Right renal cortex interstitium (tissue), 3 donors: ENCODE data around the gene MACO1. TPM values are rescaled to one million over a fixed set of nuclear protein-coding genes. Genes with fewer than 3 reads are reported as not detected.
"Not testable (repeated sequence)": the region's sequence is repeated elsewhere in the genome, so short reads cannot be mapped to it uniquely, and the experiment has no call there.

Experiments
- DNase-seq, 3 donors: peaks; one replicate each; pipeline ENCODE4 v3.0.0-alpha.2; 2013; ENCODE audit warnings: low read depth in 3 of 3, low spot score in 2 of 3
- polyA plus RNA-seq, 3 donors: library from polyadenylated mRNA; unstranded; fragments of 120-200 nt; gene quantifications; one replicate each; pipeline ENCODE4 v1.2.1, GENCODE V29; 2013; ENCODE audit not compliant: insufficient read length in 3 of 3

The MACO1 gene
- polyA plus RNA-seq, 3 donors, result 27.5 to 31.0 (median 29.7) TPM

DNA sequence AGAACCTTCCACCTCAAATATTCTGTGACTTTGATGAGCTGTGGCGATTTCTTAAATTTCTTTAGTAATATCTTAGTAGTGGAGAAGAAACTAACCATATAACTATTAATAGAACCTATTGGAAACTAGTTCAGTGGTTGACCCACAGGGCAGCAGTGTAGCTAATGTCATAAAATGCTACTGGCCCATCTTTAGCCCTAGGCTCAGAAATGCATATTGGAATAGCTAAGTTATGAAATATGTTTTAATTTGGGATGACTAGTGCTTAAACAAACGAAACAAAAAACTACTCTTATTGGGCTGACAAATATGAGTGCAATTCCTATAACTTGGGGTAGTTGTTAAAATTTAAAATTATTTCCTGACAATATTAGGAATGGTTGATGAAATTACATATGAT, 20.2 kb downstream of the MACO1 start:
- DNase-seq, result no peak

DNA sequence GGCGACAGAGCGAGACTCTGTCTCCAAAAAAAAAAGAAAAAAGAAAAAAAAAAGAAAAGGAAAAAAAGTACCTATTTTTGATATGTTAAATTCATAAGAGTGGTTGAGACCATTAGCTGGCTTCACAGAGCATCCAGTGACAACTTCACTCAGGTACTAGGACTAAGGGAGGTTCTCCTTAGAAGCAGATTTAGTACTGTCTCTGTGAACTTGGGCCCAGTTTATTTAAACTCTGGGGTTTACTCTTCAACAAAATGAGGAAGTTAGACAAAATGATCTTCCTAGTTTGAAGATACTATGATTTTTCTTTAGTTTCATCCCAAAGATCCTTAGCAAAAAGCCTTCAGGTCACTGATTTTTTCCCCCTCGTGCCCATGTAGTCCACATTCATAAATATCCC, 21.2 kb downstream of the MACO1 start:
- DNase-seq, result no peak

DNA sequence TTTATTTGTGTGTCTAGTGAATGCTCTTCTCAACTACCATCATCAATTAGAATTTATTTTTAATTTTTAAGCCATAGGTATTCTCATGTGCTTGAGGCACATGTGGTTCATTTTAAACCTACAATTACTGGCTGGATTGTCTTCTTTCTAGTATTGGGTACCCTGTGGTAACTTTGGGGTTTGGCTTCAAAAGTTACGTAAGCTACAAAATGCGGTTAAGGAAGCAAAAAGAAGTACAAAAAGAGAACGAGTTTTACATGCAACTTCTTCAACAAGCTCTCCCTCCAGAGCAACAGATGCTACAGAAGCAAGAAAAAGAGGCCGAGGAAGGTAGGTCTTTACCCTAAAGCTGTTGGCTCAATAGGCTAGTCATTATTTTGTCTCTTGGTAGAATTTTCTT, 25.8 kb downstream of the MACO1 start:
- no peak for DNase-seq

DNA sequence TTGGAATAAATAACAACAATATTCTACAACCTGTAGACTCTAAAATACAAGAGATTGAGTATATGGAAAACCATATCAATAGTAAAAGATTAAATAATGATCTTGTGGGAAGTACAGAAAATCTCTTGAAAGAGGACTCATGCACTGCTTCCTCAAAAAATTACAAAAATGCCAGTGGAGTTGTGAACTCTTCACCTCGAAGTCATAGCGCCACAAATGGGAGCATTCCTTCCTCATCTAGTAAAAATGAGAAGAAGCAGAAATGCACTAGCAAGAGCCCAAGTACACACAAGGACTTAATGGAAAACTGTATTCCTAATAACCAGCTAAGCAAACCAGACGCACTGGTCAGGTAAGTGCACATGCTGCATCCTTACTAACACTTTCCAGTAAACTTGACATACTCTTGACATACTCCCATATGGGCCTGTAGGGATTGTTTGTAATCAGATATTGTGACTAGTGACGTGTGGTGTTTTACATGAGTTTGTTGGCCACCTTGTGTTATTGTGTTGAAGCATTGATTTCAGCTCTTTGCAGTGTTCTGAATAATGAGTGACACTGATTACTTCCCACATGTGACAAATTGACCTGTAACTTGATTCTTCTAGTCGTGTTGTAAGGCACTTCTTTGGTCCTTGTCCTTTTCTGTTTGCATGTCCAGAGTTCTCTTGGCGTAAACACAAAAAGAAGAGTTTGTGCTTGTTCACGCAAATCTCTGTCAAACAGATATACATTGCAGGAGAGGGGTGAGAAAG, 28.0 kb downstream of the MACO1 start:
- no peak for DNase-seq

DNA sequence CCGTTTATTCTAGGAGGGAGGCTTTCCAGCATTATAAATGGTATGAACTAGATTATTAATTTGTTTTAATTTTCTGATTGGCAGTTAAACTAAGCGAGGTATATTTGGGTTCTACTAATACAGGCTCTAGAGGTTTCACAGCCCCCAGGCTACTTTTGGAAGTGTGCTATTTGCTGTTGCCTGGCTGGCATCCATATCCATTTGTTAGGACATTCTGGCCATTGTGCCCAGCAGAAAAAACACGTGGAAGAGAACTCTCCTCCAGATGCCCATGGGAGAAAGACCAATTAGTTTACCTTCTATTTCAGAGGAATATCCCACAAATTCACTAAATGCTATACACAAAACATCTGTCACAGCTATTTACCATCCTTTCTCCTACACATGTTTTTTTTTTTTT, 29.3 kb downstream of the MACO1 start:
- DNase-seq, result no peak

DNA sequence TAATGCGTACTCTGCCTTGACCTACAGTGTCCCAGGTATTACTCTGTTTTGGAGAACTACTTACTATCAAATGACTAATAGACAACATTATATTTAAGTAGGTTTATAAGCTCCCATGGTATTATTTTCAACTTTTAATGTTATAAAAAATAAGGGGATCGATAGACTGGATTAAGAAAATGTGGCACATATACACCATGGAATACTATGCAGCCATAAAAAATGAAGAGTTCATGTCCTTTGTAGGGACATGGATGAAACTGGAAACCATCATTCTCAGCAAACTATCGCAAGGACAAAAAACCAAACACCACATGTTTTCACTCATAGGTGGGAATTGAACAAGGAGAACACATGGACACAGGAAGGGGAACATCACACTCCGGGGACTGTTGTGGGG, 30.1 kb downstream of the MACO1 start:
- DNase-seq, result not testable (repeated sequence)

DNA sequence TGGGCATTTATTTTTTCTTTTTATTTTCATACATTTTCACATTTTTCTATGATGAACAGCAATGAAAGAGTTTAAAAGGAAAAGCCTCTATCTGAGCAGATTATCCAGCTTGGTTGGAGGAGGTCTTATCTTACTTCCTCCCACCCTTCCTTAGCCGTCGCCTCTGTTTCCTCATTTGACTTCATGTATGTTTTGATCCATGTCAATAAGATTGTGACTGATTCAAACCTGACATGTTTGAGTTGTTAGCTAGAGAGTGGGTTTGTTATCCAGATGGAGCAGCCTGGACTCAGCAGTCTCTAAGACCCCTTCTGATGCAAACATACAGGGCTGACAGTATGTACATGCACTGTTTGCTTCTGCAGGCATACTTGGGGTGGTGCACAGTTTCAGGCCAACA, 31.2 kb downstream of the MACO1 start:
- DNase-seq, result no peak

DNA sequence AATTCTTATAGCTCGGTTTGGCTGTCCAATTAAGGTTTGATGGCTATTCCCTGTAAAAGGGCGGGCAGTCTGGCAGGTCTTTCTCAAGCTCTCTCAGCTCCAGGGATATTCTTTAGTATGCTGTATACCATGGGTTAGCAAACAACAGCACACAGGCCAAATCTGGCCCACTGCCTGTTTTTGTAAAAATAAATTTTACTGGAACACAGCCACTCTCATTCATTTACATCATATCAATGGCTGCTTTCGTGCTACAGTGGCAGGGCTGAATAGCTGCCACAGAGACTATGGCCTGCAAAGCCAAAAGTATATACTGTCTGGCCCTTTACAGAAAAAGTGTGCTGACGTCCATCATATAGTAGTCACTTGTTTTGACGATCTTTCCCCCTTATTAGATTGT, 32.0 kb downstream of the MACO1 start:
- DNase-seq, result no peak

DNA sequence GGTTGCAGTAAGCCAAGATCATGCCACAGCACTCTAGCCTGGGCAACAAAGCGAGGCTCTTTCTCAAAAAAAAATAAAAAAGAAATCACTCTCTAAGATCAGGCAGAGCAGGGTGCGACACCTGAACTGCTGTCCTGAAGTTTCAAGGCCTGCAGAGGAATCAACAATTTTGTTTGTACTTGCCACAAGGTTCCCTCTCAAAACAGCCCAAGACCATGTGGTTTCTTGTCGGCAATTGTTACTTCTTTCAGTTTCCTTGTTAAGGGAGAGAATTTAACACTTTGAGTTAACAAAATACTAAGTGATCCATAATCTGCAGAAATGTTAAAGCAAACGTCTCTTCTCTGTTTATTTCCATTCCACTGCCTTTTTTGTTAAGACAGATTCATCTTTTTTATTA, 36.5 kb downstream of the MACO1 start:
- DNase-seq, result no peak

DNA sequence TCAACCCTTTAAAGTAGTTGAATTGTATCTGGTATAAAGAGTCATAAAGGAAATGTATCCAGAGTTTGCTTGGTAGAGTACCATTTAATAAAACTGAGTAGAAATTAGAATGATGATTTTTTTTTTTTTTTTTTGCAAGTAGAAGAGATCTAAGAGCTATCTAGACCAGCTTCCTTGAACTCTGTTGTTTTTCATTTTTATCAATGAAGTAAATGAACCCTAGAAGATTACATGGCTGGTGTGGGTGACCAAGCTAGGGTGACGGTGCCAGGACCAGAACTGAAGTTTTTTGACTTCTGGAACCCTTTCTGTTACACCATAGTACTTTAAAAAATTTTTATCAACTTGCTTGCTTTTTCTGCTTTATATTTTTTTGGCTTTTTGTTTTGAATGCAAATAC, 36.9 kb downstream of the MACO1 start:
- DNase-seq, result no peak

DNA sequence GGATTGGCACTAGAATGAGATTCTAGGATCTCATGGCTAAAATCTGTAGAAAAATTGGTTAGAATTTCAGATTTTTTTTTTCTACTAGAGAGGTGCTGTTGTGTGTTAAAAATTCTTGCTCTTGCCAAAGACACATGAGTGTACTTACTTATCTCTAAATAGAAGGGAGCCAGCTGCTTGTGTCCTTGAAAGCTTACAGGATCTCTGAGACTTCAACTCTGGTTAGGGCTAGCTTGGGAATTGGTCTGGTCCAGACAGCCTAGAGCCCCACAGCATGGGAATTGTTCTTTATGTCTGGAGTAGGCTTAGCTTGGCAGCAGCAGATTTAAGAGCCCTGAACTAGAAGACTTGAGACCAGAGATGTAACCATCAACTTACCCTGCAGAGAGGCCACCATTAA, 37.3 kb downstream of the MACO1 start:
- DNase-seq, result no peak

DNA sequence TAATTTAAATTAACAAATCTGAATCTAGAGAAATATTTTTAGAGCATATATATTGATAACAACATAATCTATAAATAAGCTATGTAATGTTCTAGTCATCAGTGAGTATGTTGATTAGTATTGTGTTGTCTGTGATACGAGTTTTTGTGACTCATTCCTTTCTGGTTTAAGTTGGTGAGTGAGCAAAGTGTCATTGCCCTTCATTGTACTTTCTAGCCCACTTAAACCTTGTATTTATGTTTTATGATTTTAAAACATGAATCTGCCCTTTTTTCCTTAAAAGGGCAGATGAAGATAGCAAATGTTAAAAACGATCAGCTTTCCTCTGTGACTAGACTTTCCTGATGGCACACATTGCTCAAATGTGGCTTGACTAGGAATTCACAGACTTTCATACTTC, 38.5 kb downstream of the MACO1 start:
- no peak for DNase-seq

DNA sequence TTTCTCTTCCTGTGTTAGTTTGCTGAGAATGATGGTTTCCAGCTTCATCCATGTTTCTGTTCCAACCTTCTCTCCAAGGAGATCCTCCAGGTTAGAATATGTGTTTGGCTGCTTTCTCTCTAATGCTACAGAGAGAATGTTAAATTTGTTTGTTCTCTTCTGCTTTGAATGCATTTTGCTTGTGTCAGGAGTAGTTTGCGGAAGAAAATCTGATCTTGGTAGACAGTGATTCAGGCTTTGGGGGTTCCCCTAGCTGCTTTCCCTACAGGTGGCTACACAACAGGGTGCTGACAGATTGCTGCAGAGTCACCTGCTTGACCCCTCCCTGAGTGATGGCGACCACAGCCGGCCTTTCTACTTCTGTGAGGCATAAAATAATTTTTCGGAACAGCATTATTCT, 41.8 kb downstream of the MACO1 start:
- DNase-seq, result no peak

DNA sequence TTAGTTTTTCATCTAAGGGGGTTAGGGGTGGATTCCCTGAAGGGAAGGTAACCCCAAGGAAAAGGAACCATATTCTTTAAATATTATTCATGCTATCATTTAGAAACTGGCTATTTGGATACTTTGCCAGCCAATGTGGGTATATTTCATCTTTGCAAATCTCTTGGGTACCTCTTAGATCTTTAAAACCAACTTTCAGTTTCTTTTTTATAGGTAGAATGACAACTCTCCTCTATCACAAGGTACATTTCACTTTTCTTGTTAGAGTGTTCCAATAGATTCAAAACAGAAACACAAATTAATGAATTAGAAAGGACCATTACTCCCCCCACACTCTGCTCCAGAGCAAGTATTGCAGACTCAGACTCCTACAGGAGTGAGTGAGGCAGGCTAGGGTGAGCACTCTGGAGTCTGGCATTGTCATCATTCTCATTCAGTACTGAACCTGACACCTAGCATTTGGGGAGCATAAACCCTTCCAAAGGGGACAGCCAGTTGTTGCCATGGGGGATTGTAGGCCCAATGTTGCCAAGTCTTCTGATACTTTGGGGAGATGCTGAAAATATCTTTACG, 43.0 kb downstream of the MACO1 start:
- no peak for DNase-seq

DNA sequence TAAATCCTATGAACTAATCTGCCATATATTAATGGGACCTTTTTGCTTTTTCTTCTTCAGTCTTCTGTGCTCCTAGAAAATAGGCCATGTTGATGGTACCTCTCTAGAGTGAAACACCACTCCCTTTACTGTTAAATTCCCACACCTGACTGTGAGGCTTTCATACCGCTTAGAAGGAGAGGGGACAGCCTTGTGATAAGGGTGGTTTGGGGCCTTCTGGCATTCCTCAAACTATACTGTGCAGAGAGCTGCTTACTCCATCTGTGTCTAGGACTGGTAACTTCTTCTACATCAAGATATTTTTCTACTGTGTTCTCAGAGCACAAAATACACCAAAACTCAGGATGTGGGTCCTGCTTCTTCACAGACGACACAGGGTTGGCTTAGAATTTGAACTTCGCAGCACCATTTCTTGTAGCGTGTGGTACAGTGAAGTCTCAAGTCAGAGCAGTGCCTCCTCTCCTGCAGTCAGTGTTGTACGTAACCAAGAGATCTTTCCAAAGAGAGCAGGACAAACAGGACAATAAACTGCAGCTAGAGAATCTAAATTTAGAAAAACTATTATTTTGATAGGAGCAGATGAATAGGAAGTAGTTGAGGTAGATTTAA, 43.8 kb downstream of the MACO1 start:
- DNase-seq, result no peak

DNA sequence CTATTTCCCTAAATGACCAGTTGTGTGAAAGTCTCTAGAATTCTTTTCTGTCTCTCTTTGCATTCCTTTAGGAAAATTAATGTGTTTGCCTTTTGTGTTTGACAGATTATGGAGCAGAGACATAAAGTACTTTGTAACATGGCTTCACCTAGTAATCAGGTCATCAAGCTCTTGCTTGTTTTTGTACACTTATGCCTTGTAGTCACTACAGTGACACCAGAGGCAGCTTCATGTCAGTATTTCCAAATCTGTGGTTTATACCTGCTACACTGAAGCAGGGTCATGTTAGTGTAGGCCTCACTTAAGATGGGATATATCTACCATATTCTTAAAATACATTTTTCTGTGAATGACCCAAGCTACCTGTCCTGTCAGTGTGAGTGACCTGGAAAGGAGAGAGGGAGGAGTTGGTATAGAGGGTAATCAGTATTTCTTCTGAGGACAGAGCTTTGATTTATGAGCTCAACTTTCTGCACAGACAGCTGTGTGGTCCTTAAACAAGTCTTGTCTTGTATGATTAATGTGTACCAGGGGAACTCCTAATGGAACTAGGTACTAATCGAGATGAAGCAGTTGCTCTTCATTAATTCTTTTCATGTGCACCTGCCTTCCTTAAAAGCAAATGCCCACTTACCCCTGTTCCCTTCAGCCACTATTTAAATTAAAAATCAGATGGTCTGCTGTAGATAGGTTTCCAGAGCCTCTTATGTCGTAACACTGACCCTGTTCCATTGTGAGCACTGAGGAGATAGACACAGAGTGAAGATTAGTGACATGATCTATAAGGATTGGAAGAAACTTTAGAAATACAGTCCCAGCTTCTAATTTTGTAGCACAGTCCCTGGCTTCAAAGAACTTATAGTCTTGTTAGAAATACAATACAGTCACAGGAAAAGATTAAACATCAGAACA, 45.7 kb downstream of the MACO1 start:
- DNase-seq, result no peak

DNA sequence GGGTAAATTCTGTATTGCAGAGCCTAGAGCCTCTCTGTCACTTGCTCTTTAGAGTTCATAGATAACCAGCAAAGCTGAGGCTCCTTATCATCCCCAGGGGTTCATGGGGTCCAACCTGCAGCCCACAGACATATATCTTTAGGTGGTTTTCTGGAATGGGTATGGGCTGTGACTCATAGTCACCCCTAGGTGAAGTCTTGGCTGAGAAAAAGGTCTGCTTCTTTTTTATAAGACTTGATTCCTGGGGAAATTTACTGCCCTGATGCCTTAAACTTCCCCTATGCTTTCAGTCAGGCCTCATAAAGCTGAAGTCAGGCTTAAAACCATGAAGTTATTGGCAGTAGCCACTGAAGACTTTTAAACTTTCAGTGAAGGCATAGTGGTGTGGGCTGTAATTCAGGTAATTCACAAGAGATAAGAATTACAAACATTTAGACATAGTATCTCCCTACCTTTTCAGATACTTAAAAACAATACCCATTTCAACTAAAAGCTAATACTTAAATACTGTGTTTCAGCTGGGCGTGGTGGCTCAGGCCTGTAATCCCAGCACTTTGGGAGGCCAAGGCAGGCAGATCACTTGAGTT, 46.8 kb downstream of the MACO1 start:
- DNase-seq, result peak in 1 of 3 donors; percentile 21

DNA sequence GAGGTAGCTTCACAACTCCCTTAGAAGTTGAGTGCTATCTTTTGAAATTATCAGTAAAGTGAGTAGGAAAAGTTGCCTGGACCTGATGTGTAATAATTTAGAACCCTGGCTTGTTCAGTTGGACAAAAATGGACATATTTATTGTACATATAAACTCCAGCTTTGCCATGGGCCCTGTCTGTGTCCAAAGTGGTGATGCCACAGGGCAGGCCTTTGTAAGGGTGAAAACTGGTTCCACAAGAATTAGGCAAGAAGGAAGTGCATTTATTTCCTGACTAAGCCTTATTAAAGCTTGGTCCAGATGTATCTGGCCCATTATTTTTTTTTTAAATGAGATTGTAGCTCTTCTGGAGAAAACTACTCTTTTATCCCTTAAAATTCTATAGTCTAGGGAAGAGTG, 47.9 kb downstream of the MACO1 start:
- DNase-seq, result no peak

DNA sequence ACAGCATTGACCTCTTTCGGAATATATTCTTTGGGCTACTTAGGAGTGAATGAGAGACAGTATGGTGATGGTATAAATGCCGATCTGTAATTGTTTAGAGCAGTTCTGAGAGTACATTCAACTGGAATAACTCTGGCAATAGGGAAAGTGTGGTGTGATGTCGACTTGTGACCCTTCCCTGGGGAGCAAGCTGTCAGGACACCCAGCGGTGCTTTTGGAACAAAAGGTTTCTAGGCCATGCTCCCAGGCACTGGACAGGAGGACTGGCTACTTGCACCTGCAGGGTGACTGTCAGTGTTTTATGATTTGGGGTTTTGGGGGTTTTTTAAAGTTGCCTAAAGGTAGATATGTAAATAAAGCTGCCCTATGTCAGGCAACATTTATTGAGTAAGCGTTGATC, 50.9 kb downstream of the MACO1 start:
- DNase-seq, result no peak

DNA sequence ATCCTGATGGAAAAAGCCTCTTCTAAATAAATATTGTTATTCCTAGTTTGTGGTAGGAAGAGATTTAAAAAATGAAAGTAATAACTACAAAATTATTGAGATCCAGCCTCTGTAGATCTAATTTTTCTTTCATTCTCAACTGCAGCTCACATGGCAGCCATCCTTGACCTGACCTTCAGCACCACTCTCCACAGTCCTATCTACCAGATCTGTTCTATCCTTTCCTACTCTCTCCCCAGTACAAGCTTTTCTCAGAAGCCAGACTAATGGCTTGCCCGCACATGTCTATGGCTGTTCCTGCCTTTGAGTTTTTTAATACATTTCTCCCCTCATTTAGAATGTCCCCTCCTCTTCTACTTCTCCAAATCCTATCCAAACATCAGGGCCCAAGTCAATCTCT, 51.5 kb downstream of the MACO1 start:
- DNase-seq, result no peak

DNA sequence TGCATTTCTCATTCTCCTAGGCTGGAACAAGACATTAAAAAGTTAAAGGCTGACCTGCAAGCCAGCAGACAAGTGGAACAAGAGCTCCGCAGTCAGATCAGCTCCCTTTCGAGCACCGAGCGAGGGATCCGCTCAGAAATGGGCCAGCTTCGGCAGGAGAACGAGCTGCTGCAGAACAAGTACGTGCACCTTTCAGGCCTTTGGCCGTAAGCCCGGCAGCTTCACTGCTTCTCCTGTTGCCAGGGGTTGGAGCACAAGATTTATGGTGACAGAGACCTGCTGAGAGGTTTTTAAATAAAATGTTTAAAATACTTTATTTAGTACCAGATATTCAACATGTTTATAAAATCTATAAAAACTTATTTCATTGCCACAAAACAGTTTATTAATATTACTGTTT, 53.4 kb downstream of the MACO1 start:
- no peak for DNase-seq
